HepG2 (cell line): ENCODE results near the gene VPS54. TPM values are rescaled to one million over a fixed set of nuclear protein-coding genes. Genes with fewer than 3 reads are reported as not detected.

Source experiments
- ATF2 ChIP-seq: sonication (generic); formaldehyde crosslinking; IDR thresholded peaks from 2 replicates; pipeline ENCODE4 v1.4.0; 2020; ENCODE audit warnings: missing genetic modification reagents
- SNRNP70 ChIP-seq: fragments of 200-400 bp; formaldehyde crosslinking; IDR thresholded peaks from 2 replicates; pipeline ENCODE4 v1.6.1; 2017; ENCODE audit warnings: mild to moderate bottlenecking, low read depth, low read length, moderate library complexity
- ZNF407 ChIP-seq: sonication (generic); formaldehyde crosslinking; IDR thresholded peaks from one replicate; pipeline ENCODE4 v1.5.1; 2020; ENCODE audit warnings: mild to moderate bottlenecking, missing genetic modification reagents; ENCODE audit errors: not compliant biosample characterization
- ZSCAN20 ChIP-seq: sonication (generic); formaldehyde crosslinking; IDR thresholded peaks from 2 replicates; pipeline ENCODE4 v1.4.0; 2020; ENCODE audit warnings: missing genetic modification reagents, mild to moderate bottlenecking, borderline replicate concordance
- polyA plus RNA-seq, 8 experiments: library from polyadenylated mRNA; depleted of rRNA in 3 of 8; stranded (reverse) in 7 of 8; unstranded in 1 of 8; fragments of >200 nt; fragmentation: Illumina TruSeq in 4 of 8; extraction: Trizol in 4 of 8; gene quantifications; 2 replicates each; pipeline versions ENCODE4 v1.2.1 to v1.2.3, GENCODE V29; 2011 to 2016; ENCODE audit warnings: low read depth in 4 of 8, missing spikeins in 1 of 8, mixed read lengths in 1 of 8; ENCODE audit not compliant: insufficient read depth in 1 of 8
- total RNA-seq, 5 experiments: library from RNA; depleted of rRNA; stranded (reverse); fragments of >200 nt; fragmentation: Illumina TruSeq; extraction: Trizol; gene quantifications; 2 replicates each; pipeline ENCODE4 v1.2.3, GENCODE V29; 2016; ENCODE audit warnings: low read depth in 1 of 5

Gene VPS54
- total and polyA plus RNA-seq, 2 of the 13 experiments (the other 11 are each of a cell fraction or from before 2014, with no cell fraction given), result 64.7 to 77.5 TPM

GRCh38 chr2:63890678-63891077 is 128.6 kb downstream of the VPS54 start (continued):
- TF ChIP-seq ZNF407 (CRISPR knock-in tag), result no peak
- TF ChIP-seq SNRNP70, result no peak
- TF ChIP-seq ATF2, result no peak
- TF ChIP-seq ZSCAN20 (CRISPR knock-in tag), result no peak
